ENCODE measurements around the gene DUSP2.
A peak's percentile ranks its signal among the peaks of the same experiment; 100 is the strongest.

Gene DUSP2

DNA sequence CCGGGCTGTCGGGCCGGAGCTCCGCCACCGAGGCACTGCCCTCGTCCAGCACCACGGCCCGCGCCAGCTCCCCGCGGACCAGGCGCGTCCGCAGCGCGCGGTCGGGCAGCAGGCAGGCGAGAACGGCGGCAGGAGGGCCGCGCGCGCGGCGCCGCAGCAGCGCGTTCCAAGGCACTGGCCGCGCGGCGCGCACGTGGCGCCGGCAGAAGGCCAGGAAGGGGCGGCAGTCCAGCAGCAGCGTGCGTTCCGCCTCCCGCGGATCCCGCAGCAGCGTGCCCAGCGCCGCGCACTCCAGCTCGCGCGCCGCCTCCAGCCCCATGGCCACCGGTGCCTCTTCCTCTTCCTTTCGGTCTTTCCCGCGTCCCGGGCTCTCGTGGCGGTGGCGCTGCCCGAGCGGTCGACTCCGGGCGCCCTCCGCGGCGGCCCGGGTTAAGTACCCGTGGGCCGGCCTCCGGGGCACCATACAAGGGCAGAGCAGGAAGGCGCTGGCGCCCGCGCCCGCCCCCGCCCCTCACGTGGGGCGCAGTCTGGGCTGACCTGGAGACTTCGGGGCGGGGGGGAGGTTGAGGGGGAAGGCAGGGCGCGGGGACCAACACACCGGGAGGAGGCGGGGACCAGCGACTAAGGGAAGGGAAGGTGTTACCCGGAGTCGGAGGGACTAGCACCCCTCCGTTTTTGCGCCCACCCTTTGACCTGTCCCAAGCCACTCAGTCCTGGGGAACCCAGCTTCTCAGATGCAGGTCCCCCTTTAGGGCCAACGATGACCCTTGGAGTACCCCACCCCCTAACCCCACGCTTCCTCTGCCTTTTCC is at the start of gene DUSP2:
DUSP2 (minus strand) TSS at position 405 of the 812 bp plus-strand sequence; CDS start at position 319, 86 bp downstream.
- Histone ChIP-seq H3K27ac (ENCODE audit: low read depth, low read length) (no peak within 1 kb of the TSS), H3K4me1 (ENCODE audit: control insufficient read depth, insufficient read depth, low read length) (no peaks in the 10 kb centered on the region), H3K4me3 (ENCODE audit: low read length) (peak within 1 kb of the TSS; percentile 63), H3K27me3 (ENCODE audit: control insufficient read depth, insufficient read depth, low read length) (no peaks in the 10 kb centered on the region), H3K9ac (ENCODE audit: low read length) (no peak within 1 kb of the TSS), H3K36me3 (ENCODE audit: control insufficient read depth, insufficient read depth, low read length) (no peaks in the 10 kb centered on the region)

GRCh38 chr2:96191937-96192670 is 46.9 kb upstream of the DUSP2 start:
- no peaks in the 10 kb centered on the region for H3K4me1 ChIP-seq (ENCODE audit: control insufficient read depth, insufficient read depth, low read length)
- peaks cover 35% of the 10 kb centered on the region for H3K36me3 ChIP-seq (ENCODE audit: control insufficient read depth, insufficient read depth, low read length)
- no peak overlapping the region for H3K4me3 ChIP-seq (ENCODE audit: low read length)
- no peaks in the 10 kb centered on the region for H3K27me3 ChIP-seq (ENCODE audit: control insufficient read depth, insufficient read depth, low read length)
- H3K9ac ChIP-seq (ENCODE audit: low read length): no peak overlapping the region
- H3K27ac ChIP-seq (ENCODE audit: low read depth, low read length): no peak overlapping the region

DNA sequence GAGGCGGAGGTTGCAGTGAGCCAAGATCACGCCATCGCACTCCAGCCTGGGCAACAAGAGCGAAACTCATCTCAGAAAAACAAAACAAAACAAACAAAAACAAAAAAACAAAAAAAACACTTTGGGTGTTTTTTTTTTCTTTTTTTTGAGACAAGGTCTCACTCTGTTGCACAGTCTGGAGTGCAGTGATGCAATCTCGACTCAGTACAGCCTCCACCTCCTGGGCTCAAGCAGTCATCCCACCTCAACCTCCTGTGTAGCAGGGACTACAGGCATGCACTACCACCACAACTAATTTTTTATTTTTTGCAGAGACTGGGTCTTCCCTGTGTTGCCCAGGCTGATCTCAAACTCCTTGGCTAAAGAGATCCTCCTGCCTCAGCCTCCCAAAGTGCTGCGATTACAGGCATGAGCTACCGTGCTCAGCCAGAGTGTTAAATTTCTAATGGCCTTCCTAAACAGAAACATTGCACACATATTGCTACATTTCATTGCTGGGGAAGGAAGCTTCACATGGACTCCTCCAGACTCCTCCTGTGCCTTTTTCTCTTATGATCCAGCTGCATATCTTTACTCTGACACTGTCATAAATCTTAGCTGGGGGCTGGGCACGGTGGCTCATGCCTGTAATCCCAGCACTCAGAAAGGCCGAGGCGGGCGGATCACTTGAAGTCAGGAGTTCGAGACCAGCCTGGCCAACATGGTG is 43.7 kb upstream of the DUSP2 start:
- H3K9ac ChIP-seq (ENCODE audit: low read length): no peak overlapping the region
- H3K4me1 ChIP-seq (ENCODE audit: control insufficient read depth, insufficient read depth, low read length): no peaks in the 10 kb centered on the region
- peaks cover 48% of the 10 kb centered on the region for H3K36me3 ChIP-seq (ENCODE audit: control insufficient read depth, insufficient read depth, low read length)
- no peak overlapping the region for H3K27ac ChIP-seq (ENCODE audit: low read depth, low read length)
- no peak overlapping the region for H3K4me3 ChIP-seq (ENCODE audit: low read length)
- no peaks in the 10 kb centered on the region for H3K27me3 ChIP-seq (ENCODE audit: control insufficient read depth, insufficient read depth, low read length)

GRCh38 chr2:96186562-96186961 is 41.3 kb upstream of the DUSP2 start:
- H3K9ac ChIP-seq (ENCODE audit: low read length): no peak overlapping the region

GRCh38 chr2:96185516-96185915 is 40.3 kb upstream of the DUSP2 start:
- Histone ChIP-seq H3K36me3 (ENCODE audit: control insufficient read depth, insufficient read depth, low read length) (peaks cover 25% of the 10 kb centered on the region), H3K27ac (ENCODE audit: low read depth, low read length) (no peak overlapping the region), H3K4me1 (ENCODE audit: control insufficient read depth, insufficient read depth, low read length) (no peaks in the 10 kb centered on the region), H3K4me3 (ENCODE audit: low read length) (no peak overlapping the region), H3K27me3 (ENCODE audit: control insufficient read depth, insufficient read depth, low read length) (no peaks in the 10 kb centered on the region), H3K9ac (ENCODE audit: low read length) (no peak overlapping the region)

More at GRCh38 chr2:96186562-96186961, 41.3 kb upstream of the DUSP2 start:
- Histone ChIP-seq H3K36me3 (ENCODE audit: control insufficient read depth, insufficient read depth, low read length) (peaks cover 32% of the 10 kb centered on the region), H3K4me1 (ENCODE audit: control insufficient read depth, insufficient read depth, low read length) (no peaks in the 10 kb centered on the region), H3K27me3 (ENCODE audit: control insufficient read depth, insufficient read depth, low read length) (no peaks in the 10 kb centered on the region), H3K4me3 (ENCODE audit: low read length) (no peak overlapping the region), H3K27ac (ENCODE audit: low read depth, low read length) (no peak overlapping the region)

DNA sequence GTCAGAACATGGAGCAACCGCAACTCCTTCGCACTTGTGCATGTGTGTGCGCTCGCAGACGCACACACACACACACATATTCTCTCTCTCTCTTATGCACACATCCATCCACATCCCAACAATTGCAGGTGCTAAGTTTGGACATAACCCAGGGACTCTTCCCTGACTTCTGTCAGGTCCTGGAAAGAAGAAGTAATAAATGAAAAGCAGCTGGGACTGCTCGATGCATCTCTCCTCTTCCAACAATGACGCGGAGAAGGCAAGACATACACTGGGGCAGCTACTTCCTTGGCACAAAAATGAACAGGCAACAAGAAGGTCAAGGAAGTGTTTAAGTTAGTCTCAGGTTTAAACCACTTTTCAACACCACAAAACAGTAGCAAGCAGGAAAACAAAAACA is 39.7 kb upstream of the DUSP2 start:
- Histone ChIP-seq H3K36me3 (ENCODE audit: control insufficient read depth, insufficient read depth, low read length) (peaks cover 25% of the 10 kb centered on the region), H3K27ac (ENCODE audit: low read depth, low read length) (no peak overlapping the region), H3K4me3 (ENCODE audit: low read length) (no peak overlapping the region)

DNA sequence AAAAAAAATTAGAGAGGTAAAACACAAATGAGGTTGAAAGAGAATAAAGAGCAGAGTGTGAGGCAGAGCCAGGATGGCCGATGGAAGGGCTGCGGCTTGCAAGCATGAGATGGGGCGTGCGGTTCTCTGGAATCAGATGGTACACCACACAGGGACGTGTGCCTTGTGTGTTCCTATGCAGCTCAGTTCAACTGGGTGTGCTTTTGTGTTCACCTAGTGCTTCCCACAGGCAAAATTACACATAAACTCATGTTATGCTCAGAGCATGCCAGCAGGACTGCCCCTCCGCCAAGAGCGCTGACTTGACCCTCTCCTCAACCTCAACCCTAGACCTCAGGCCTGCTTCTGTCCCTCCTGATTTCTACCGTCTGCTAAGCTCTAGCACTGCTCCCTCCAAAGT is 38.9 kb upstream of the DUSP2 start:
- no peak overlapping the region for H3K27ac ChIP-seq (ENCODE audit: low read depth, low read length)
- H3K4me1 ChIP-seq (ENCODE audit: control insufficient read depth, insufficient read depth, low read length): no peaks in the 10 kb centered on the region
- H3K27me3 ChIP-seq (ENCODE audit: control insufficient read depth, insufficient read depth, low read length): no peaks in the 10 kb centered on the region
- H3K9ac ChIP-seq (ENCODE audit: low read length): no peak overlapping the region
- H3K4me3 ChIP-seq (ENCODE audit: low read length): no peak overlapping the region
- H3K36me3 ChIP-seq (ENCODE audit: control insufficient read depth, insufficient read depth, low read length): peaks cover 25% of the 10 kb centered on the region

More for the DNA sequence above, 39.7 kb upstream of the DUSP2 start:
- H3K4me1 ChIP-seq (ENCODE audit: control insufficient read depth, insufficient read depth, low read length): no peaks in the 10 kb centered on the region
- H3K27me3 ChIP-seq (ENCODE audit: control insufficient read depth, insufficient read depth, low read length): no peaks in the 10 kb centered on the region
- H3K9ac ChIP-seq (ENCODE audit: low read length): no peak overlapping the region

DNA sequence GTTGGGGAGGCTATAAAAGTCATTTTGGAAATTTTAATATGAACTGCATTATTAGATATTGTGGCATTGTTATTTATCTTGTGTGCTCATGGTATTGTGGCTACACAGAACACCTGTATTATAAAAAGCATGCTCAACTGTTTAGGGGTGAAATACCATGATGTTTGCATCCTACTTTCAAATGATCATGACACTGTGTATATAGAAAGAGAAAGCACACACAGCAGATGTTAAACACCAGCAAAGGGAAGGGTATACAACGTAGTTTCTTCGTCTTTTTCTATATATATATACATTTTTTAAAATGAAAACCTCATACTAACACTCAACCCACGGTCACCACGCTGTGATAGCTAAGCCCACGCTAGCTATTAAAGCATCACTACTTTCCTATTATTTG is 36.3 kb upstream of the DUSP2 start:
- Histone ChIP-seq H3K27me3 (ENCODE audit: control insufficient read depth, insufficient read depth, low read length) (no peaks in the 10 kb centered on the region), H3K9ac (ENCODE audit: low read length) (no peak overlapping the region), H3K4me1 (ENCODE audit: control insufficient read depth, insufficient read depth, low read length) (no peaks in the 10 kb centered on the region), H3K4me3 (ENCODE audit: low read length) (no peak overlapping the region), H3K36me3 (ENCODE audit: control insufficient read depth, insufficient read depth, low read length) (peaks cover 13% of the 10 kb centered on the region), H3K27ac (ENCODE audit: low read depth, low read length) (no peak overlapping the region)

- H3K9ac ChIP-seq (ENCODE audit: low read length): no peak overlapping the region
- no peaks in the 10 kb centered on the region for H3K4me1 ChIP-seq (ENCODE audit: control insufficient read depth, insufficient read depth, low read length)
- H3K27me3 ChIP-seq (ENCODE audit: control insufficient read depth, insufficient read depth, low read length): no peaks in the 10 kb centered on the region
- H3K4me3 ChIP-seq (ENCODE audit: low read length): no peak overlapping the region
- H3K27ac ChIP-seq (ENCODE audit: low read depth, low read length): no peak overlapping the region
- H3K36me3 ChIP-seq (ENCODE audit: control insufficient read depth, insufficient read depth, low read length): peaks cover 8% of the 10 kb centered on the region
These were observed 35.3 kb upstream of the DUSP2 start for GRCh38 chr2:96180521-96180920.

GRCh38 chr2:96180002-96180401 is 34.8 kb upstream of the DUSP2 start:
- Histone ChIP-seq H3K9ac (ENCODE audit: low read length) (no peak overlapping the region), H3K27ac (ENCODE audit: low read depth, low read length) (no peak overlapping the region), H3K4me1 (ENCODE audit: control insufficient read depth, insufficient read depth, low read length) (no peaks in the 10 kb centered on the region), H3K27me3 (ENCODE audit: control insufficient read depth, insufficient read depth, low read length) (no peaks in the 10 kb centered on the region), H3K36me3 (ENCODE audit: control insufficient read depth, insufficient read depth, low read length) (peaks cover 3% of the 10 kb centered on the region), H3K4me3 (ENCODE audit: low read length) (no peak overlapping the region)

DNA sequence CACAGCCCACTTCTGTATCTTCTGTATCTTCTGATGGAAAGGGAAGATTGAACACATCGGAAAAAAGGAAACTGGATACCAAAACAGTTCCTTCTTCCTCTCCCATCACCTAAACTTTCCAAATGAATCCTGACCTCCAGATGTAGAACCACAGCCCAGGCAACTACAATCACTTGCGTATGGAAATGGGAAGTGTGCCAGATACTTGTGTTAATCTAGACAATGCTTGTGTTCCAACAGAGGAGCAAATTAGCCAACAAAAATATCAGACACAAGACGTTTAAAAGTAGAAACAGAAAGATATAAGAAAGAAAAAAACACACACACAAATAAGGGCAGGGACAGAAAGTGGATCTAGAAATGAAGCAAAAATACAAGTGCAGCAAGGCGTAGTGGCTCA is 31.4 kb upstream of the DUSP2 start:
- Histone ChIP-seq H3K36me3 (ENCODE audit: control insufficient read depth, insufficient read depth, low read length) (no peaks in the 10 kb centered on the region), H3K9ac (ENCODE audit: low read length) (no peak overlapping the region), H3K27ac (ENCODE audit: low read depth, low read length) (no peak overlapping the region), H3K27me3 (ENCODE audit: control insufficient read depth, insufficient read depth, low read length) (no peaks in the 10 kb centered on the region), H3K4me3 (ENCODE audit: low read length) (no peak overlapping the region), H3K4me1 (ENCODE audit: control insufficient read depth, insufficient read depth, low read length) (no peaks in the 10 kb centered on the region)

GRCh38 chr2:96175951-96176350 is 30.7 kb upstream of the DUSP2 start:
- no peak overlapping the region for H3K9ac ChIP-seq (ENCODE audit: low read length)
- no peaks in the 10 kb centered on the region for H3K4me1 ChIP-seq (ENCODE audit: control insufficient read depth, insufficient read depth, low read length)
- no peak overlapping the region for H3K27ac ChIP-seq (ENCODE audit: low read depth, low read length)
- H3K4me3 ChIP-seq (ENCODE audit: low read length): no peak overlapping the region
- H3K36me3 ChIP-seq (ENCODE audit: control insufficient read depth, insufficient read depth, low read length): no peaks in the 10 kb centered on the region
- H3K27me3 ChIP-seq (ENCODE audit: control insufficient read depth, insufficient read depth, low read length): no peaks in the 10 kb centered on the region
